GM18870 (cell line): ENCODE measurements around the gene TMEM178A.

Experiments used
- ATAC-seq: cut with Tn5 transposase; IDR thresholded peaks from one replicate; pipeline ENCODE4 v1.9.1; 2021; ENCODE audit warnings: moderate library complexity; ENCODE audit not compliant: unreplicated experiment

TMEM178A gene

DNA sequence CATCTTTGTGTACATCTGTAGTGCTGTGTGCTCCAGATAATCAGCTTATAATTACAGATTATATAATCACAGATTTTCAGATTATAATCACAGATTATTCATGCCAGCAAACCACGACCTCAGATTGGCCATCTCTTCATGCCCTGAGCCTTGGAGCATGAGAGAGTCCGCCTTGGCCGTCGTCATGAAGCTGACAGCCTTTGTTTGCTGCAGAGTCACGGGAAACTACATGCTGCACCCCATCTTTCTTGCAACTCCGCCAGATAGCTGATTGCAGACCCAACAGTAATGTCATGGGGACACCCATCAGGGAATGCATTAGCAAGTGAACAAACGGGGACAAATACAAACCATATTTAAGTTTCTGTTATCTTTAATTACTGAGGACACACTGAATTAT, 7.3 kb downstream of the TMEM178A start:
- no peak for ATAC-seq

DNA sequence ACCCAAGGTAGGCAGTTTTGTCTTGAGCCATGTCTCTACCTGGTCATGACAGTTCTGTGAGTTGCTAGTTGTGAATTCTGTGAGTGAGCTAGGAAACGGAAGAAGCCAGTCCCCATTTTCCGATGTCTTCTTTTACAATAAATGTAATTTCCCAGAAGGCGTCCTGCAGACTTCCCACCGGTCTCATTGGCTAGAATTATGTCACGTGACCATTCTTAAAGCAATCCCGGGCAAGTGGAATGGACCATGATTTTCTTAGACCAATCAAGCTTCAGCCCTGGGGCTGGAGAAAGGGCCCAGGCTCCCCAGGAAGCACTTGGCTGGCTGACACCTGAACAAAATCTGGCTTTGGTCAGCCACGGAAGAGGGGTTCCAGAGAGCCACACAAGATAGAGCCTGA, 10.6 kb downstream of the TMEM178A start:
- no peak for ATAC-seq

DNA sequence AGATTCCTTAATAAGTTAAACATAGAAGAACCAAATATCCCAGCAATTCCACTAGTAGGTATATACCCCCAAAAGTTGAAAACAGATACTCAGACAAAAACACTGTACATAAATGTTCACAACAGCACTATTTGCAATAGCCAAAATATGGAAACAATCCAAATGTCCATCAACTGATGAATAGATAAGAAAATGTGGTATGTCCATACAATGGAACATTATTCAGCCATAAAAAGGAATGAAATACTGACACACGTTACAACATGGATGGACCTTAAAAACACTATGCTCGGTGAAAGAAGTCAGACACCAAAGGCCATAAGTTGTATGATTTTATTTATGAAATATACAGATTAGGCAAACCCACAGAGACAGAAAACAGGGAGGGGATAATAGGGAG, 12.5 kb downstream of the TMEM178A start:
- no peak for ATAC-seq

DNA sequence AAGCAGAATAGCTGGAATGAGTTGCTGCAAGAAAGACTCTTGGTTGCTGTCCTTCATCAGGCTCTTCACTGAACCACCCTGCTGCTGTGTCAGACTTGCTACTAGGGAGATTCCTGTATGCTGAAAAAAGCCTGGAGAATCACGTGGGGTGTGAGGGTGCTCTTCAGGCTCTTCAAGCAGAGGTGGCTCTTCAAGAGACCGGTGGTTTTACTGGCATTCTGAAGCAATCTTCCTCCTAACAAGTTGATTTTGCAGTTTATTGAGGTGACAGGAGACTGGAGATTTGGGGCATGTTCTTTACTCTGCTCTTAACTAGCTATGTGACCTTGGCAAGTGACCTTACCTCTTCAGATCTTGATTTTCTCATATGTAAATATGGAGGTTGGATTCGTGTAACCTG, 14.1 kb downstream of the TMEM178A start:
- ATAC-seq = no peak

DNA sequence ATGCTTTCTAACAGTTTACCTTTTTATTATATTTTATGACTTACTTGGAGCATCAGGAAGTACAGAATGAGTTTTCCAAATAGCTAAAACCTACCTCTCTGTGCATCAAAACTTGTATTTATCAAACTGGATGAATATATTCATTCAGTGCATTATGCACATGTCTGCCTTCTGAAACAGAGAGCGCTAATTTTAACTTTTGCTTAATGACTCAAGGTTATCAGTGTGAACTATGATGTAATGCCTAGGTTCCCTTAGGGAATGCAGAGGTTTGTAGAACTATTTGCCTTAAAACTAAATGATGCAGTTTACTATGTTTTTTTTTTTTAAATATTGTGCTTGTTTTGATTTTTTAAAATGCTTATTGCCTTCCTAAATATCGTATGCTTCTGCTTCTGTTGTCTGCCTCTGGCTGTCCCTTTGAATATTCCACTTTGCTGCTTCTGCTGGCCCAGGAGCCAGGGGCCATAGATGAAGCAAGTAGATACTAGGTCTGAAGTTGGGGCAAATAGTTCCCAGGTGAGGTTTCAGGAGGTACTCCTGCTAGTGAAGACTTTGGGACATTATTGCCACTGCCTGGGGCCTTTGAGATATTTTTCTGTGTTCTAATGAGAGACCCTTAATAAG, 16.5 kb downstream of the TMEM178A start:
- no peak for ATAC-seq

DNA sequence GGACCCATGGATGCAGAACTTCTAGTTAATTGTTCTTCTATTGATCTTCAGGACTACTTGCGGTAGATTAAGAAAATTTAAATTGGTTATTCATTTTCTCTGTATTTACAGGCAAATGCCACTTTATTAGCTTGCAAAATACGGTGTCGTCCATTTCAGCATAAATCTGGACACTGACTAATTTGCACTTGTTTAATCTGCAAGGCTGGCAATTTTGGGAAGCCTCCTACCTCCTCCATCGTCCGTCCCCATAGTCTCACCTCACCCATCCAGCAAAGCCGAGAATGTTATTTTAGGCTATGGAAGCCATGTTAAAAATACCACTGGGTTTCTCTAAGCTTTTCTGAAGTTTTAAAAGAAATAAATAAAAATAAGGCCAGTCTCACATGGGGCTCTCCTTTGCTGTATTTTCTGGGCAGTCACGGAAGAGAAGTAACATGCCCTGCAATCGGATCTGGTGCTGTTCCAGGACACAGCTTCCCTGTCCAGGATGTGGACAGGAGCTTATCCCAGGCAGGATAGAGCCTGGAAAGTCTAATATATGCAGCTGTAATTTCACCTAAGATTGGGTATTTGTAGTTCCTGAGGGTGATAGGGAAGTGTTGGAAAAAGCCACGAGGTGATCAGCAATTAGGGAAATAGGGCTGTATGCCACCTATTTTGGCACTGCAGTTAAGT, 17.4 kb downstream of the TMEM178A start:
- no peak for ATAC-seq

DNA sequence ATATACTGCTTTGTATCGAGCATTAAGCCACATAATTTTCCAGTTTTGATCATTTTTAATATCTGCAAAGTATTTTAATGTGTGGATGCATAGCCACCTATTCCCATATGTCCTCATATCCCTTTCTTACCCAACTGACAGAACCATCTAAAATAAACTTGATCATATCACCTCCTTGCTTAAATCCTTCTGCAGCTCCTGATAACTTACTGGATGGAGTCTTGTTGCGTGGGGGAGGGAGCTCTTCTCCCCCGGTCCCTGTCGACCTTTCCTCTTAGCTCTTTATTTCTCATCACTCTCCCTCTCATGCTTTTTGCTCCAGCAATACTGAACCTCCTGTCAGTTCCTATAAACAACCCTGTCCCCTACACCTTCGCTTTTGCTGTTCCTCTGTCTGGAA, 18.7 kb downstream of the TMEM178A start:
- no peak for ATAC-seq

DNA sequence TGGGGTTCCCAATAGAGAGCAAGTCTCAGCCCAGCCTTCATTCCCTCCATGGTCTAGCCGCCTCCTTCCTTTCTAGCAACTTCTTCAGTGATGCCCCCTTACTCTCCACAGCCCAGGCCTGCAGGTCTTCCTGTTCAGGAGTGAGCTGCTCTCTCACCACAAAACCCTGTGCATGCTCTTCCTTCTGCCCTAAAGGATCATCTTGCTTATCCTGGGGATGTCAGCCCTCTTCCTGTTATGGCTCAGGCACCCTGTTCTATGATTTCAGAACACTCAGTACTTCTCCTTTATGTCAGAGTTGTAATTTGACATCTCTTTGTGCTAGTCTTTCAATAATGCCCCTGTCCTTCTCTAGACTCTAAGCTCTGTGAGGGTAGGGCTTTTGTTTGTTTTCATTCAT, 19.4 kb downstream of the TMEM178A start:
- no peak for ATAC-seq

DNA sequence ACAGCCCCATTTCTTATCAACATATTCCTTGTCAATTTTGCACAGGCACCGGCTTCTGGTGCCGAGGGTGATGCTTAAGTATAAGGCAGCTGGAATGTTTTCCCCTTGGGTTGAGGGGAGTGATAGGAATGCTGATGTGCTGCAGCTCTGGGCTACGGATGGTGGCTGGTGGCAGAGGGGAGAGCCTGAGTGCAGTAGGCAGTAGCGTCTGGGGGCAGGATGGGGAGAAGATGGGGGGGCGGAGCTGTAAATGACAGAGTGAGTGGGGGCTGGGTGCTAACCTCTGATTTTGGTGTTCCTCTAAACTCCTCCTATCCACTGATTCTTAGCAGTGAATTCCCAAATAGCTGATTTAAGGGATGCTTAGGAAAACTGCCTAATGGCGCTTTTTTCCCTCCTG, 20.7 kb downstream of the TMEM178A start:
- no peak for ATAC-seq

DNA sequence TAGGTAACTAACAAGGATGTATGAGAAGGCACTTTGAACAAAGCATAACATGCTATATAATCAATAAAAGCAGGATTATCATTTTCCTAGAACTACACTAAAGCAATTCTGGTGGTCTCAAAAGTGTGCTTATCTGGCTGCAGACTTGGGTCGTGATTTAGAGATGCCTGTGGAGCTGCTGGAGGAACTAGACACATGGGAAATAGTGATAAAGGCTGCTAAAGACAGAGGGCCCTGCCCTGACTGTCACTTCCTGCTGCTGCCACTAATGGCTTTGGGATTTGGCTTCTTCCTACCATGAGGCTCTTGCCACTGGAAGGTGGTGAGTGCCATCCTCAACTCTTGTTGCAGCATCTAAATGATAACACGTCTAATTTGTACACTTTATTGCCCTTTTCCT, 22.5 kb downstream of the TMEM178A start:
- ATAC-seq = no peak

DNA sequence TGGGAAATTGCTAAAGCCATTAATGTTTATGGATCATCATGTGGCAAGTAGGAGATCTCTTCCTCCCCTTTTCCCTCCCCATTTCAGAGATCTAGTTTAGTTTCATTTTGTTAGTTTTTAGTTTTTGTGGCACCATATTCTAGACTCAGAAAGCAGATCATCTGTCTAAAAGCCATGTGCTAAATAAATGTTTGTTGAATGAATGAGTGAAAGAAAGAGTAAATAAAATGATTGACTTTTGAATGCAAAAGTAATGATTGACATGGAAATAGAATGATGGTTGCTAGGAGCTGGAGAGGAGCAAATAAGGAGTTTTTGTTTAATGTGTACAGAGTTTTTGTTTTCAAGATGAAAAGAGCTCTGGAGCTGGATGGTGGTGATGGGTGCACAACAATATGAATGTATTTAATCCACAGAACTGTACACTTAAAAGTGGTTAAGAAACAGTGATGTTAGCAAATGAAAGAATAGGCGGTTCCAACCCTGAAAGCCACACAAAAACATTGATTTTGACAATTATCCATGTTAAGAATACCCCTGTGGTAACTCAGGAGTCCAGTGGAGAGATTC, 23.6 kb downstream of the TMEM178A start:
- no peak for ATAC-seq

DNA sequence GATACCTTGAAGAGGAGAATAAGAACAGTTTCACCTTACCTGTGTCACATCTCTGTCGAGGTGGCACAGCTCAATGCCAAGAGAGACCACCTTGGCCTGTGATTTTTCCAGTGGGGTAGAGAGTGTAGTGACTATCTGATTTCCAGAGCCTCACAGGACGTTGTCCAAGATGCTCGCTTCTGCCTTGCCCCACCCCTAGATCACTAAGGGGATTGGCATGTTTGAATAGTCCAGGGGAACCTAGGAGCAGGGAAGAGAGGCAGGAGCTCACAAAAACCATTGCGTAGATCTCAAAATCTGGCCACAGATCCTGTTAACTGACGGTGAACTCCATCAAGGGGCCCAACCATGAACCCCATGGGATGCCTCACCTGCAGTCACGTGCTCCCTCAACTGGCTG, 24.2 kb downstream of the TMEM178A start:
- ATAC-seq = no peak

DNA sequence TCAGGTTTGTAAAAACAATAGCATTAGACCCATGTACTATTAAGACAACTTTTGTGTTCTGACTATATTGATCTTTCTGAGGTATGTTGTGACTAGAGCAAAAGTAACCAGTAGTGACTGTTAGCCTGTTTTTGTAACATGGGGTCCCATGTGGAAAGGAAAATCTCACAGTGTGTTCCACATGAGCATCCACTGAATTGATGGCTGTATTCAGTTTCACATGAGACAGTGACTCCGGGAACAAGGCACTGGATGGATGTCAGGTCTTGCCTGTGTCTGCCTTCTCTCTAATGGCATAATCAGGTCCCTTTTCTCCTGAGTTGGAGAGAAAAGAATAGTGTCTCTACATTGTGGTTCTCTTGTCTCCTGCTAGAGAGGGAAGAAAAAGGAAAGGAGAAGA, 27.5 kb downstream of the TMEM178A start:
- ATAC-seq = no peak

DNA sequence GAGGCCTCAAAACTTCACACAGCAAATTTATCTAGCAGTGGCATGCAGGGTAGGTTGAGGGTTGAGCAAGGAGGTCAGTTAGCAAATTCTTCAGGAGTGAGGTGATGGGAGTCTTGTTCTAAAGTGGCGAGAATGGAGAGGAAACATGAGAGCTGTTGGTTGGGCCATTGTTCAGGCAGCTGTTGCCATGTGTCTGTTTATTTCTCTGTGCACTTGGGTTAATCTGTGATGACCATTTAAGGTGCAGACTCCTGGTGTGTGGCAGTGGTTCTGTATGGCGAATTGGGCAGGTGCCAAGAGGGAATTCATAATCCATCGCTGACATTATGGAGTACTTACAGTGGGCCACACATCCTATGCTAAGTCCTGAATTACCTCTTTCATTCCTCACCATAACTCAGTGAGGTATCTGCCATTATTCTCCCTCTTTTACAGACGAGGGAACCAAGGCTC, 30.4 kb downstream of the TMEM178A start:
- ATAC-seq = no peak

DNA sequence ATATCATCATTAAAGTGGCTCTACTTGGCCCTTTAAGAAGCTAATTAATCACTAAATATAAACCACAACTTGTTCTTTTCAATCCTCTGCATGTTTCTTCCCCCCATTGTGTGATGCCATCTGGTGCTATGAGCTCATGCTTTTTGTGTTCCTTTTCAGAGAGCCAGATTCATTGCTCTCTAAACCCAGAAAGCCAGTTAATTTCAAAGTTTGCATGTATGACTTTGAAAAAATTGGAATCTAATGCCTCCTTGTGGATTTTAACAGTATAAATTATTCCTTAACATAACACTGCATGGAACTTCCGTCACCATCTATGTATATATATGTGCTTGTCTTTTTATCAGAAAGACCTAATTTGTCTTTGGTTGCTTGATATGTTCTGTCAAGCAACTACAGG, 31.1 kb downstream of the TMEM178A start:
- ATAC-seq = no peak

DNA sequence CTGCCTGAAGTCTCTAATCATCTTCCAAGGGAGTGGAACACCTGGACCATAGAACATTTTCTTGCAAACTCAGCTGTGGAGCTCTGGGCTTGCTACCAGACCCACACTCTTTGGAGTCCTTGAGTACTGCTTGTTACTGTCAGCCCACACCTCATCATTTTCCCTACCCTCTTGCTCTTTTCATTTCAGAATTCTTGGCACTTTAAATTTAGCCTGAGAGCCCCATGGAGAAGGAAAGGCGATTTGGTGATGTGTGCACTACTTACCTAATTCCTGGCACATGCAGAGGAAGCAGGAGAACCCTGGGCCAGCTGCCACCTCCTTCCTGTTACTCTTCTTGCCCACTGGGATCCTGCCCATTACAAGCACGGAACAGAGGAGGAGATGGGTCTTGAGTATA, 31.7 kb downstream of the TMEM178A start:
- ATAC-seq = no peak

DNA sequence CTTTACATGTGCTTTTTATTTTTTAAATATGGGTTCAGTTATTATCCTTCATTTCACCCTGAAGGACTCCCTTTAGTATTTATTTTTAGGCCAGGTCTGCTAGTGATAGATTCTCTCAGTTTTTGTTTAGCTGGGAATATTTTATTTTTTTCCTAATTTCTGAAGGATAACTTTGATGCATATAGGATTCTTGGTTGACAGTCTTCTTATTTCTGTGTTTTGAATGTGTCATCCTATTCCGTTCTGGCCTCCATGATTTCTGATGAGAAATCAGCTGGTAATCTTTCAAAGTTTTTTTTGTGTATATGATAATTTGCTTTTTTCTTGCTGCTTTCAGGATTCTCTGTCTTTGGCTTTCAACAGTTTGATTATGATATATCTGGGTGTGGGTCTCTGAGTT, 35.4 kb downstream of the TMEM178A start:
- ATAC-seq = no peak

DNA sequence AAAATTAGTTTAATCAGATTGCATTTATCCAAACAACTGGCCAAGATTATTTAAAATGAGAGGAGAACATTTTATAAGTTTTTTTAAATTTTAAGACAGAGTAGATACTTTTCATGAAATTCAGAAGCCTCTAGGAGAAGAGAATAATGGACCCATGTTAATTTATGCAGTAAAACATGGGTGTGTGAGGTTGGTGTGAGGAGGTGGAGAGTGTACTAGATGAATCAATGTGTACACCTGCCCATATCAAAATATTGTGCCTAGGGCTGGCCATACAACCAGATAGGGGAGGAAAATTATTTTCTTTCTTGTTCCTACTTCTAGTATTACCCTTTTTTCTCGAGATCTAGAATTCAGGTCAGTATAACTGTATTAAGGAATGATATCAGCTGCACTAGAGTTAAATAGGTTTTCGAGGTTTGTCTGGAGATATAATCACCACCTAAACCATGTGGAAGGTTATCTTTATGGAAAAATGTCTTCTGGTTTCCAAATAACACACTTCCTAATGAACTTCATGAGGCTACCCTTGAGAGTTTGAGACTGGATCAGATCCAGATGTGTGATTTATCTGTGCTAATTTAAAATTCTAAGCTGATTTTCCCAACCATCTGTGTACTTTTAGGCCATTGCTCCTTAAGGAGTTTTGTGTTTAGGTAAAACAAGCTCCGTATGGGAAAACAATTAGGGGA, 37.6 kb downstream of the TMEM178A start:
- no peak for ATAC-seq

DNA sequence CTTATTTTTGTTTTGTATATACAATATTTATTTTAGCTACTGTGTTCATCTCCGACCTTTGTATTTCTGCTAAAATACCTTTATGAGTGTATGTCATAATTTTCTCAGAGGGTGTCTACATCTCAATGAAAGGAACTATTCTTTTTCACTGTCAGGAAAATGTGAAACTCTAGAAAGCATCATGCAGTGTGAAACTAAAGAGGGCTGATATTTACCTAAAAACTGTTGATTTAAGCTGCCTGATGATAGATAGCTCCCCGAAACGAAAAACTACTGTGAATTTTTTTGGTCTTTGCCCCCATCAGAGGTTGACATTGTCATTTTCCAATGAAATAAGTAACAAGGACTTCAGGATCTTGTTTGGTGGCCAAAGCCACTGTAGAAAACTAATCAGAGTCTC, 38.8 kb downstream of the TMEM178A start:
- no peak for ATAC-seq

DNA sequence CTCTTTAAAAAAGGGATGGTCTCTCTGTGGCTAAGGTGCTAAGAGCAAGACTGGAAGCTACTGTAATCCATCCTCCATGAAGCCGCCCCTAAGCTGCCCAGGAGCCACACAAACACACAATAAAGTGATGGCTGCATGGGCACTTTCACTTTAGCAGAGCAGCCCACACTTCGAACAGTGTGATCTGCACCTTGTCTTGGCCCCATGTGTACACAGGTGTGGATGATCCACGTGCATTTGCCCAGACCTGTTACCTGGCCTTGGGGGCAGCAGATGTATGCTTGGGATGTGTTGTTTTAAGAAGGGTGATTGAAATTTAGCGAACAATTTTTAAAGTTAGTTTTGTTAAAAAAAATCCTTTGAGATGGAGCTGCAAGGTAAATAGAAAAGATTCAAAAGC, 39.9 kb downstream of the TMEM178A start:
- no peak for ATAC-seq

DNA sequence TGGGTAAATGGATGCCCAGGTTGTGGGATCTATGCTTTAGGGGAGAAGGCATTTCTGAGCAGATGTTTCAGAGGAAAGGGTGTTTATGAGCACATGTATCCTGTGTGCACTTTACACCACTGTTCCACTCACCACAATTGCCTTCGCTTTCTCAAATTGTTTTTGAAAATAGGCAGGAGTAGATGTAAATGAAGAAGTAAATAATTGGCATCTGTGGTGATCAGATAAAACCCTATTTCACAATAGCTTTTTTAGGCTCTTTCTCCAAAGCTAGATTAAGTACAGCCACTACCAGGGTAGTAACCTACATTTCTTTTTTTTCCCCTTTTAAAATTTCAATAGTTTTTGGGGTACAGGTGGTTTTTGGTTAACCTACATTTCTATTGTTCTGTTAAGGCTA, 40.6 kb downstream of the TMEM178A start:
- ATAC-seq = no peak

DNA sequence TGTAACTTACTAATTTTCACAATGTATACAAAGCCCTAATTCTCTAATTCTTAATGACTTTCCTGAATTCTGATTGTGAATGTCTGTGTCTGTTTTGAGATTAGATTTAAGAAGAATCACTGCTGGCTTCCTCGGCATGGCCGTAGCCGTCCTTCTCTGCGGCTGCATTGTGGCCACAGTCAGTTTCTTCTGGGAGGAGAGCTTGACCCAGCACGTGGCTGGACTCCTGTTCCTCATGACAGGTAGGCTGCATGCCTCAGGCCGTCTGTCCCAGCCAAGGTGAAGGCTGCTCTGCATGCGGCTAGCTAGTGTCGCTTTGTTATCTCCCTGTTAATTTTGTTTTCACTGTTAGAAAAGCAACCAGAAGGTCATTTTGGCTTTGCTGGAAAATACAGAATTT, 41.2 kb downstream of the TMEM178A start:
- ATAC-seq = no peak
